RWPE1 (cell line): ENCODE data around the gene VPS37D.
"Not testable (repeated sequence)": the region's sequence is repeated elsewhere in the genome, so short reads cannot be mapped to it uniquely, and the experiment has no call there.

ENCODE experiments used
- CTCF ChIA-PET: fragments of 350-600 bp; sonication (Branson Sonifier 250); formaldehyde crosslinking; extraction: SDS; loops from one replicate; lab custom pipeline; 2021; lab: Yijun Ruan, JAX
- POLR2A ChIA-PET: fragments of 400-600 bp; formaldehyde crosslinking; extraction: SDS; loops from one replicate; lab custom pipeline; 2020; ENCODE audit warnings: antibody characterized with exemption; ENCODE audit not compliant: low non-redundant PET; lab: Yijun Ruan, JAX
- DNase-seq: peaks from one replicate; pipeline ENCODE4 v3.0.0; 2012; ENCODE audit warnings: low spot score
- H3K27ac ChIP-seq: fragments of 450-650 bp; 2 replicates; pipeline ENCODE4 v1.5.1; 2017
- CTCF ChIP-seq: fragments of 450-650 bp; conservative IDR thresholded peaks from 2 replicates; pipeline ENCODE4 v1.5.1; 2017; ENCODE audit warnings: low read depth, mild to moderate bottlenecking

Gene VPS37D

GRCh38 chr7:73719806-73720169, 52.2 kb downstream of the VPS37D start:
- POLR2A ChIA-PET: no interaction called here
- TF ChIP-seq CTCF: no peak

DNA sequence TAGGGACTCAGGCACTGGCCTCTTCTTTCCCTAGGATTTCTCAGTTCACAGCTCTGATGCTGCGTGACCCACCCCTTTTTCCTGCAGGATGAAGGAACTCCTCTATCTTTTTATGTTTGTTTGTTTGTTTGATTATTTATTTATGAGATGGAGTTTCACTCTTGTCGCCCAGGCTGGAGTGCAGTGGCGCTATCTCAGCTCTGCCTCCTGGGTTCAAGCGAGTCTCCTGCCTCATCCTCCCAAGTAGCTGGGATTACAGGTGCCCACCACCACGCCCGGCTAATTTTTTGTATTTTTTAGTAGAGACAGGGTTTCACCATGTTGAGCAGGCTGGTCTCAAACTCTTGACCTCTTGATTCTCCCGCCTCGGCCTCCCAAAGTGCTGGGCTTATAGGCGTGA, 52.8 kb downstream of the VPS37D start:
- CTCF ChIA-PET: interaction anchor here (0.7 to 1.7 kb wide), 4 partner anchors 8 to 220 kb away, joined by 3 to 9 read pairs (median 4); no protein-coding TSS in a partner anchor
- peak overlapping the region; percentile 89 for H3K27ac ChIP-seq
- DNase-seq, POLR2A ChIA-PET: not testable (repeated sequence)

More at GRCh38 chr7:73719806-73720169, 52.2 kb downstream of the VPS37D start:
- no peak for DNase-seq
- peak overlapping the region; percentile 89 for H3K27ac ChIP-seq
- CTCF ChIA-PET: interaction anchor here (0.6 to 1.7 kb wide), 5 partner anchors 9 to 219 kb away, joined by 3 to 9 read pairs (median 3); no protein-coding TSS in a partner anchor

- no peak for TF ChIP-seq CTCF
- ChIA-PET POLR2A (interaction anchor here (0.6 kb wide), 1 partner anchor 184 kb away, joined by 3 read pairs; no protein-coding TSS in a partner anchor), CTCF (interaction anchor here (0.8 to 1.2 kb wide), 2 partner anchors 13 to 53 kb away, joined by 4 to 7 read pairs; partner anchors contain the start of gene VPS37D)
- DNase-seq: no peak
- peak overlapping the region; percentile 89 for H3K27ac ChIP-seq
Observed at GRCh38 chr7:73721377-73721817, 53.8 kb downstream of the VPS37D start.
